ENCODE data around the gene VSTM1. TPM values are rescaled to one million over a fixed set of nuclear protein-coding genes. Genes with fewer than 3 reads are reported as not detected.

Gene VSTM1
- total and polyA plus RNA-seq, 2 of the 4 experiments (the other 2 are of a cell fraction) = not detected

DNA sequence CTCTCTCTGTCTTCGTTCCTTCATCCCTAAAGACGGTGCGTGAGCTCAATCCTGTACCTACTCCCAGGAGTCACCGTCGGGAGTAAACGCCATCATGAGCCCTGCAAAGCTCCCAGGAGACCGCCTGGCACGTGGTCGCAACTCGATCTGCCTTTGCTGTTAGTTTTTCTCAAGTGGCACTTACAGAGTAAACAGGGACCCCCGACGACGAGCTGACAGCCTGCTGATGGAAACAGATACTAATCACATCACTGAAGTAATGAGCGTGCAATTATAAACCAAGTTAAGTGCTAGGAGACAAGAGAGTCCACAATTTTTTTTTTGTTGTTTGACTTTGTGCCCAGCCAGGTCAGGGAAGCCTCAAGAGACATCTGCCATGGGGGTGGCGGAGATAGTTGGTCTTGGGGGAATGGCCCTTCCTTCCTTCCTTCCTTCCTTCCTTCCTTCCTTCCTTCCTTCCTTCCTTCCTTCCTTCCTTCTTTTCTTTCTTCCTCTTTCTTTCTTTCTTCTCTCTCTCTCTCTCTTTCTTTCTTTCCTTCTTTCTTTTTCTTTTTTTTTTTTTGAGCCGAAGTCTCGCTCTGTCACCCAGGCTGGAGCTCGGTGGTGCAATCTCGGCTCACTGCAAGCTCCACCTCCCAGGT lies 48.7 kb downstream of the VSTM1 start:
- ATAC-seq (ENCODE audit: low read depth) (no peak), DNase-seq (no peak)
- no peak overlapping the region for H4K91ac ChIP-seq (ENCODE audit: insufficient read depth, low read depth, low read length)
- no peak overlapping the region for H3K4ac ChIP-seq (ENCODE audit: low read depth, low read length)
- no peak overlapping the region for H2BK20ac ChIP-seq (ENCODE audit: low read depth, low read length)
- H3K4me2 ChIP-seq (ENCODE audit: low read depth, low read length) = no peak overlapping the region
- H4K8ac ChIP-seq (ENCODE audit: low read depth in 2 of 2, low read length in 2 of 2) = no peak overlapping the region
- no peaks in the 10 kb centered on the region for H3K79me1 ChIP-seq (ENCODE audit: low read depth in 1 of 2, low read length in 2 of 2)
- no peaks in the 10 kb centered on the region for H3K36me3 ChIP-seq (ENCODE audit: control insufficient read depth, insufficient read depth, low read length)
- peaks cover 3% of the 10 kb centered on the region; the same call in 1 of the 2 replicates for H3K9me3 ChIP-seq (ENCODE audit: control insufficient read depth, insufficient read depth, low read length)
- no peak overlapping the region for H2AK5ac ChIP-seq (ENCODE audit: low read depth, low read length)
- WGBS, 2 experiments (ENCODE audit: extremely low coverage in 2 of 2, insufficient read length in 1 of 2) = no CpG with 5 or more reads among the region's 19 CpGs
- POLR2A ChIA-PET (ENCODE audit: unreplicated experiment) = no interaction called here
- H2BK5ac ChIP-seq (ENCODE audit: low read depth, low read length, poor library complexity, severe bottlenecking) = no peak overlapping the region
- no peak overlapping the region for H4K5ac ChIP-seq (ENCODE audit: low read depth, low read length)
- H4K20me1 ChIP-seq (ENCODE audit: insufficient read depth, low read length) = no peaks in the 10 kb centered on the region; the same call in 1 of the 2 replicates
- intact Hi-C loops (cut with micrococcal nuclease) = no loop called here
- H2AK9ac ChIP-seq (replicated peaks; ENCODE audit: low read depth, low read length, poor library complexity) = no peak overlapping the region
- no peaks in the 10 kb centered on the region for H3K4me1 ChIP-seq (ENCODE audit: control insufficient read depth, insufficient read depth, low read length)
- CTCF ChIA-PET = interaction anchor here (0.9 kb wide), 1 partner anchor 15 kb away, joined by 3 read pairs; no protein-coding TSS in a partner anchor
- no peak overlapping the region for H2BK120ac ChIP-seq (ENCODE audit: low read depth, low read length)
- dilution Hi-C loops (cut with HindIII; ENCODE audit: low sequenced_read_pairs, unreplicated experiment) = no loop called here
- no peak overlapping the region for H2BK15ac ChIP-seq (ENCODE audit: low read depth, low read length)
- H3K4me3 ChIP-seq (ENCODE audit: insufficient read depth, low read depth, low read length) = no peak overlapping the region
- no peak overlapping the region for H3K27ac ChIP-seq (ENCODE audit: insufficient read depth, low read length)
- no peaks in the 10 kb centered on the region for H3K9me1 ChIP-seq (ENCODE audit: insufficient read depth, low read length)
- in situ Hi-C loops (cut with MboI; ENCODE audit: low sequenced_read_pairs) = no loop called here
- no peak overlapping the region for H3K56ac ChIP-seq (ENCODE audit: extremely low read depth, insufficient read depth, low read length)
- no peak overlapping the region for H3K14ac ChIP-seq (replicated peaks; ENCODE audit: low read depth, low read length)
- no peaks in the 10 kb centered on the region for H3K27me3 ChIP-seq (ENCODE audit: control insufficient read depth, insufficient read depth, low read length)
- H3K23ac ChIP-seq (ENCODE audit: low read depth, low read length) = no peak overlapping the region
- BruUV-seq (replicated peaks) = no TSS peak
- TF ChIP-seq CHD1 (IDR thresholded peaks at IDR 0.05; ENCODE audit: low read depth, low read length) (no peak), CEBPB (IDR thresholded peaks at IDR 0.05; ENCODE audit: low read depth, low read length) (no peak), NFE2L2 (IDR thresholded peaks at IDR 0.05; ENCODE audit: low read depth, low read length) (no peak), BHLHE40 (IDR thresholded peaks at IDR 0.05; ENCODE audit: low read depth, low read length) (no peak), MXI1 (IDR thresholded peaks at IDR 0.05; ENCODE audit: borderline replicate concordance, low read depth, low read length) (no peak), FOS (IDR thresholded peaks at IDR 0.05; ENCODE audit: low read depth, low read length) (no peak), RCOR1 (IDR thresholded peaks at IDR 0.05; ENCODE audit: insufficient replicate concordance, low read length) (no peak), MAFK (IDR thresholded peaks at IDR 0.05; ENCODE audit: low read depth, low read length) (no peak), RAD21 (IDR thresholded peaks at IDR 0.05; ENCODE audit: low read length) (no peak), SMC3 (IDR thresholded peaks at IDR 0.05; ENCODE audit: low read depth, low read length) (no peak), MAZ (IDR thresholded peaks at IDR 0.05; ENCODE audit: borderline replicate concordance, low read depth, low read length) (no peak), RFX5 (IDR thresholded peaks at IDR 0.05; ENCODE audit: low read depth, low read length) (no peak), POLR2A (IDR thresholded peaks at IDR 0.05; ENCODE audit: low read depth, low read length) (no peak)
- TF ChIP-seq, protein P1, sequence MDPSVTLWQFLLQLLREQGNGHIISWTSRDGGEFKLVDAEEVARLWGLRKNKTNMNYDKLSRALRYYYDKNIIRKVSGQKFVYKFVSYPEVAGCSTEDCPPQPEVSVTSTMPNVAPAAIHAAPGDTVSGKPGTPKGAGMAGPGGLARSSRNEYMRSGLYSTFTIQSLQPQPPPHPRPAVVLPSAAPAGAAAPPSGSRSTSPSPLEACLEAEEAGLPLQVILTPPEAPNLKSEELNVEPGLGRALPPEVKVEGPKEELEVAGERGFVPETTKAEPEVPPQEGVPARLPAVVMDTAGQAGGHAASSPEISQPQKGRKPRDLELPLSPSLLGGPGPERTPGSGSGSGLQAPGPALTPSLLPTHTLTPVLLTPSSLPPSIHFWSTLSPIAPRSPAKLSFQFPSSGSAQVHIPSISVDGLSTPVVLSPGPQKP (IDR thresholded peaks at IDR 0.05; ENCODE audit: borderline replicate concordance, low read depth, low read length) = no peak
- TF ChIP-seq, protein P2, sequence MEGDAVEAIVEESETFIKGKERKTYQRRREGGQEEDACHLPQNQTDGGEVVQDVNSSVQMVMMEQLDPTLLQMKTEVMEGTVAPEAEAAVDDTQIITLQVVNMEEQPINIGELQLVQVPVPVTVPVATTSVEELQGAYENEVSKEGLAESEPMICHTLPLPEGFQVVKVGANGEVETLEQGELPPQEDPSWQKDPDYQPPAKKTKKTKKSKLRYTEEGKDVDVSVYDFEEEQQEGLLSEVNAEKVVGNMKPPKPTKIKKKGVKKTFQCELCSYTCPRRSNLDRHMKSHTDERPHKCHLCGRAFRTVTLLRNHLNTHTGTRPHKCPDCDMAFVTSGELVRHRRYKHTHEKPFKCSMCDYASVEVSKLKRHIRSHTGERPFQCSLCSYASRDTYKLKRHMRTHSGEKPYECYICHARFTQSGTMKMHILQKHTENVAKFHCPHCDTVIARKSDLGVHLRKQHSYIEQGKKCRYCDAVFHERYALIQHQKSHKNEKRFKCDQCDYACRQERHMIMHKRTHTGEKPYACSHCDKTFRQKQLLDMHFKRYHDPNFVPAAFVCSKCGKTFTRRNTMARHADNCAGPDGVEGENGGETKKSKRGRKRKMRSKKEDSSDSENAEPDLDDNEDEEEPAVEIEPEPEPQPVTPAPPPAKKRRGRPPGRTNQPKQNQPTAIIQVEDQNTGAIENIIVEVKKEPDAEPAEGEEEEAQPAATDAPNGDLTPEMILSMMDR (conservative IDR thresholded peaks at IDR 0.05; ENCODE audit: low read depth, low read length) = no peak
- TF ChIP-seq, protein P3, sequence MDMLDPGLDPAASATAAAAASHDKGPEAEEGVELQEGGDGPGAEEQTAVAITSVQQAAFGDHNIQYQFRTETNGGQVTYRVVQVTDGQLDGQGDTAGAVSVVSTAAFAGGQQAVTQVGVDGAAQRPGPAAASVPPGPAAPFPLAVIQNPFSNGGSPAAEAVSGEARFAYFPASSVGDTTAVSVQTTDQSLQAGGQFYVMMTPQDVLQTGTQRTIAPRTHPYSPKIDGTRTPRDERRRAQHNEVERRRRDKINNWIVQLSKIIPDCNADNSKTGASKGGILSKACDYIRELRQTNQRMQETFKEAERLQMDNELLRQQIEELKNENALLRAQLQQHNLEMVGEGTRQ (IDR thresholded peaks at IDR 0.05; ENCODE audit: low read depth, low read length) = no peak
- H3K18ac ChIP-seq (ENCODE audit: low read depth, low read length) = no peak overlapping the region
- H3K9ac ChIP-seq (ENCODE audit: low read depth, low read length) = no peak overlapping the region
- no peak overlapping the region for H2AFZ ChIP-seq (replicated peaks; ENCODE audit: low read length, poor library complexity)
